GM19099 (cell line): ENCODE results near the gene CROCC.

Experiments used
- POLR2A ChIP-seq: IDR thresholded peaks from 3 replicates; pipeline ENCODE4 v1.6.1; 2011; ENCODE audit warnings: low read depth; ENCODE audit not compliant: insufficient read length; ENCODE audit errors: extremely low read depth

Gene CROCC, protein sequence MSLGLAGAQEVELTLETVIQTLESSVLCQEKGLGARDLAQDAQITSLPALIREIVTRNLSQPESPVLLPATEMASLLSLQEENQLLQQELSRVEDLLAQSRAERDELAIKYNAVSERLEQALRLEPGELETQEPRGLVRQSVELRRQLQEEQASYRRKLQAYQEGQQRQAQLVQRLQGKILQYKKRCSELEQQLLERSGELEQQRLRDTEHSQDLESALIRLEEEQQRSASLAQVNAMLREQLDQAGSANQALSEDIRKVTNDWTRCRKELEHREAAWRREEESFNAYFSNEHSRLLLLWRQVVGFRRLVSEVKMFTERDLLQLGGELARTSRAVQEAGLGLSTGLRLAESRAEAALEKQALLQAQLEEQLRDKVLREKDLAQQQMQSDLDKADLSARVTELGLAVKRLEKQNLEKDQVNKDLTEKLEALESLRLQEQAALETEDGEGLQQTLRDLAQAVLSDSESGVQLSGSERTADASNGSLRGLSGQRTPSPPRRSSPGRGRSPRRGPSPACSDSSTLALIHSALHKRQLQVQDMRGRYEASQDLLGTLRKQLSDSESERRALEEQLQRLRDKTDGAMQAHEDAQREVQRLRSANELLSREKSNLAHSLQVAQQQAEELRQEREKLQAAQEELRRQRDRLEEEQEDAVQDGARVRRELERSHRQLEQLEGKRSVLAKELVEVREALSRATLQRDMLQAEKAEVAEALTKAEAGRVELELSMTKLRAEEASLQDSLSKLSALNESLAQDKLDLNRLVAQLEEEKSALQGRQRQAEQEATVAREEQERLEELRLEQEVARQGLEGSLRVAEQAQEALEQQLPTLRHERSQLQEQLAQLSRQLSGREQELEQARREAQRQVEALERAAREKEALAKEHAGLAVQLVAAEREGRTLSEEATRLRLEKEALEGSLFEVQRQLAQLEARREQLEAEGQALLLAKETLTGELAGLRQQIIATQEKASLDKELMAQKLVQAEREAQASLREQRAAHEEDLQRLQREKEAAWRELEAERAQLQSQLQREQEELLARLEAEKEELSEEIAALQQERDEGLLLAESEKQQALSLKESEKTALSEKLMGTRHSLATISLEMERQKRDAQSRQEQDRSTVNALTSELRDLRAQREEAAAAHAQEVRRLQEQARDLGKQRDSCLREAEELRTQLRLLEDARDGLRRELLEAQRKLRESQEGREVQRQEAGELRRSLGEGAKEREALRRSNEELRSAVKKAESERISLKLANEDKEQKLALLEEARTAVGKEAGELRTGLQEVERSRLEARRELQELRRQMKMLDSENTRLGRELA (N-terminal part only)

DNA sequence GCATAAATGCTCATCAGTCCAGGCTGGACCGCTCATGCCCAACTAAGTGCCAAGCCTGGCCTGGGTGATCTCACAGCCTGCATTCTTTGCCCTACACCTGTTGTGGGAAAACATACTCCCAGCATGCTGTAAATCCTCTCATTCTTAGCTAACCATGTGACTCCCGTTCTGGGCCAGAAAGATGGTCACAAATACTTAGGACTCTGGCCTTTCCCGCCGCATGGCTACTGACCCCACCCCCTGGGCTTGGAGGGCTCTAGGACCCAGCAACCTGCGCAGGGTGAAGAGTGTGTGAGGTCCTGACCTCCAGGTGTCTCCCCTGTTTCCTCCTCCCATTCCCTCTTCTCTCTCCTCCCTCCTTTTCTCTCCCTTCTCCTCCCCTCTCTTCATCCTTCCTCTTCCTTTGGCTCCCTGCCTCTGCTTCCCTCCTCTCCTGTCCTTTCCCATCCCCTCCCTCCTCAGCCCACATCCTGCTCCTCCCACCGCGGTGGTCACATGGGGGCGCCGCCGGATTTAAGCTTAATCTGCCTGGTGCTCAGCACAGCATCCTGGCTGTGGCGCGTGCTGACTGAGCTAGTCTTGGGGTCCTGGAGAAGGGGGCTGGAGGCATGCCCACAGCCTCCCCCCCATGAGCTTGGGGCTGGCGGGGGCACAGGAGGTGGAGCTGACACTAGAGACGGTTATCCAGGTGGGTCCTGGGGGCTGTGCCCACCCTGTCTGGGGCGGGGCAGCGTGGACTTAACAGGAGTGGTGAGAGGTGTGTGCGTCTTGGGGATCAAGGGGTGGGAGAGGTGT lies at the start of gene CROCC:
TSS of gene CROCC (plus strand) at position 541 of the 795 bp plus-strand sequence. CDS start at position 629, 88 bp downstream.
- TF ChIP-seq POLR2A = no peak

GRCh38 chr1:16882986-16883385 lies 38.7 kb upstream of the CROCC start:
- TF ChIP-seq POLR2A = no peak

- no peak for TF ChIP-seq POLR2A
These were observed 34.7 kb upstream of the CROCC start for GRCh38 chr1:16886860-16887605.

DNA sequence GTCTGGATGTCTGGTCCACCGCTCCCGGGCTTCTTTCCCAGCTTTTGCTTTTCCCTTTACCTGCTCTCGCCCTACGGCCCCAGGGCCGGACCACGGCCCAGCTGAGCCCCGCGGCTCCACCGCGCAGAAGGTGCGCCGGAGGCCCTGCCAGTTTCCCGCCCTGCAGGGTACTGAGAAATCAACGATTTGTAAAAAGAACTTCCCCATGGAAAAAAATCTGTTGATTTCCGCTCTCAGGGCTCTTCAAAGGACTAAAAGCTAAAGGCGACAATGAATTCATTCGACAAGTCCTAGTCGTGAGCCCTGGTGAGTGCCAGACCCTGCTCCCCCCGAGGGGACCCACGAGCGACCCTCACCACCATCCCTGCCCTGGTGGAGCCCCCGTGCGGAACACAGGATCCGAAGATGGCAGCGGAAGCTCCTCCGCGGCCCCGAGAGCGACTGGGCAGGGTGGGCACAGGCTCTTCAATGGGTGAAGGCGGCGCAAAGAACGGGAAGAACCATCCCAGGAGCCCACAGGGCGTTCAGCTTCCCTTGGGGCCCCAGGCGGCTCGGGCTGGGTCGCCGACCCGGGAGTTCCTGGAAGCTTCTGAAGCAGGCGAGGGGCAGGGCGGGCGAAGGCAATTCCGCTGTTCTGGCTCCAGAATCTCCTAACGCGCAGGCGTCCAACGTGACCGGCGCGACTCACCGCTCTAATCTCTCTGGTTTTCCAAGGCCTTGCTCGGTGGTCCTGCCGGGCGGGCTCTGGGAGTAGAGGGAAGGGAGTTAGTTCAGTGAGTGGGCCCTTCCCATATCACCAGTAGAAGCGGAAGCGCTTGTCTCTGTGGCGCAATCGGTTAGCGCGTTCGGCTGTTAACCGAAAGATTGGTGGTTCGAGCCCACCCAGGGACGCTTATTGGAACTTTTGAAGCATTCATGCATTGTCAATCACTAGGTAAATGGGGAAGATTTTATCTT lies 32.6 kb upstream of the CROCC start:
- no peak for TF ChIP-seq POLR2A

GRCh38 chr1:16895598-16896315 lies 26.0 kb upstream of the CROCC start, which contains the start of gene RNU1-2:
RNU1-2 (plus strand) TSS chr1:16895980.
- peak; percentile 95 for TF ChIP-seq POLR2A

- peak; percentile 83 for TF ChIP-seq POLR2A
These were observed 25.2 kb upstream of the CROCC start for GRCh38 chr1:16896316-16897055.

DNA sequence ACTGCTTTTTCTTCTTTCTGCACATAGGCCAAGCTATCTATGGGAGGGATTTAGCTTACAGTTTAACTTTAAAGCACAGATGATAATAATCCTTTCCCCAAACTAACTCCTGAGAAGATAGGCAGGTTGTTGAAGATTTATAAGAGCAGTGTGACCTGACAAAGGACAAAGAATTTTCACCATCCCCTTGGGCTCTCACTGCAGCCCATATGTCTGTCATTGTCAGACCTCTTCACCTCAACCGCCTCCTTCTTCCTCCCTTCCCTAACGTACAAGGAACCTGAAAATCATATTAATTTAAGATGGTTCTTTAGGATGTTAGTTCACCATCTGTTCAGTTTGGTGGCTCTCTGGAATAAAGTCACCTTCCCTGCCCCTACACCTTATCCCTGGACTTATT lies 21.0 kb upstream of the CROCC start:
- no peak for TF ChIP-seq POLR2A

GRCh38 chr1:16903054-16903453 lies 18.7 kb upstream of the CROCC start:
- no peak for TF ChIP-seq POLR2A

- no peak for TF ChIP-seq POLR2A
These were observed 18.3 kb upstream of the CROCC start for GRCh38 chr1:16903458-16903796.

- no peak for TF ChIP-seq POLR2A
These were observed 17.1 kb upstream of the CROCC start for GRCh38 chr1:16904560-16905109.
